Measurements from ENCODE around the gene TMEM213.

DNA sequence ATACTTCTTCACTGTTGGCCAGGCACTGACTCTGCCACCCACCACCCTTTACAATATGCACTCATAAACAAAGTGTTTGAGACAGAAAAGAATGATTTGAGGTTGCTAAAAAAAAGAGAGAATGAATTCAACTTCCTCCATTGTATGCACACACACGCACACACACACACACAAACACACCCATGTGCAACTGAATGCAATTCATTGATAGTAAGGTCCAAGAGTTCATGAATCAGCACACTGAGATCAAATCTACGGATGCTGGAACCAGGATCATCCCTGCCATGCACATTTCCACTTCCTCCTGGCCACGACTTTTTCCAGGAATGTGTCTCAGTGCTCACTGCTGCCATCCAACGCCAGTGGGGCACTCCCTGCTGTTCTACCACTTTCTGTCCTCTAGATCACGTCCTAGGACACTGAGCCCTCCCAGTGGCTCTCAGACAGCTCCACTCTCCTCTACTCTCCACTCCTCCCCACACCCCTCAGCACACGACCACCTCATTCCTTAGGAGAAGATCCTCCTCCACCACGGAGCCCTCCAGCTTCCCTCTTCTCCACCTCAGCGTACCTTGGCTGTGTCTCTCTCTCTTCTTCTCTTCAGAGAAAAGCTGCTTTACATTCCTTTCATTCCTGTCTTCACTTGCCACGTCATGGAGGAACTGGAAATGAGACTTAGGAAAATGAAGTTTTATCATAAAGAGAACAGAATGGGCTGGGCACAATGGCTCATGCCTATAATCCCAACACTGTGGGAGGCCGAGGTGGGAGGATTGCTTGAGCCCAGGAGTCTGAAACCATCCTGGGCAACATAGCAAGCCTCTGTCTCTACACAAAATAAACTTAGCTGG, 12.0 kb upstream of the TMEM213 start:
- TF ChIP-seq POLR2A (IDR thresholded peaks at IDR 0.05; ENCODE audit: low read depth, low read length) = no peak
- no peak for TF ChIP-seq POLR2AphosphoS5 (IDR thresholded peaks at IDR 0.05; ENCODE audit: low read depth, low read length)
- TF ChIP-seq TAF1 (IDR thresholded peaks at IDR 0.05; ENCODE audit: low read depth, low read length) = no peak
- no peak for TF ChIP-seq SPI1 (IDR thresholded peaks at IDR 0.05; ENCODE audit: low read depth, low read length)

All from GM12891 (cell line).